Stimulated activated naive B cell treated with anti-CD40 and anti-IgM and Interleukin-4, amounts not matched to agents 10 μg/mL and 1 μg/mL and 100 μg/mL, for 72 hours (primary cell): ENCODE results near the gene LEPR.

Experiments
- ATAC-seq, 2 donors: fragments of 150-1000 bp; cut with Tn5 transposase; replicated peaks; 2 replicates each; pipeline ENCODE4 v1.10.0; 2021; ENCODE audit warnings: moderate library complexity in 1 of 2
- DNase-seq: peaks from one replicate; pipeline ENCODE4 v3.0.0; 2021
- H3K27ac Mint-ChIP-seq: one replicate; pipeline ENCODE4 v1.8.0; 2022; ENCODE audit warnings: mild to moderate bottlenecking, mixed read lengths
- H3K27me3 Mint-ChIP-seq, 2 donors: one replicate each; pipeline ENCODE4 v1.8.0; 2022; ENCODE audit warnings: mixed read lengths in 2 of 2
- H3K36me3 Mint-ChIP-seq, 2 donors: one replicate each; pipeline ENCODE4 v1.8.0; 2022; ENCODE audit warnings: mixed read lengths in 2 of 2, mild to moderate bottlenecking in 1 of 2
- H3K4me1 Mint-ChIP-seq, 2 donors: one replicate each; pipeline ENCODE4 v1.8.0; 2022; ENCODE audit warnings: mixed read lengths in 2 of 2, mild to moderate bottlenecking in 1 of 2
- H3K4me3 Mint-ChIP-seq, 2 donors: one replicate each; pipeline ENCODE4 v1.8.0; 2022; ENCODE audit warnings: mild to moderate bottlenecking in 2 of 2, mixed read lengths in 2 of 2, moderate library complexity in 1 of 2
- H3K9me3 Mint-ChIP-seq, 2 donors: one replicate each; pipeline ENCODE4 v1.8.0; 2022; ENCODE audit warnings: mixed read lengths in 2 of 2, mild to moderate bottlenecking in 1 of 2

The LEPR gene

GRCh38 chr1:65419681-65420589 is 533 bp upstream of the LEPR start:
- H3K4me3 Mint-ChIP-seq, result no peak overlapping the region
- peaks cover 6 to 10% of the 10 kb centered on the region in 2 donors for H3K4me1 Mint-ChIP-seq
- H3K9me3 Mint-ChIP-seq, result no peaks in the 10 kb centered on the region
- DNase-seq (peak; percentile 98), ATAC-seq (peak; percentile 93 to 94)
- H3K27me3 Mint-ChIP-seq, result no peaks in the 10 kb centered on the region
- no peaks in the 10 kb centered on the region for H3K36me3 Mint-ChIP-seq
- H3K27ac Mint-ChIP-seq, result peak overlapping the region; percentile 93

GRCh38 chr1:65421351-65422025 is 1.0 kb downstream of the LEPR start:
- no peak overlapping the region for H3K4me3 Mint-ChIP-seq
- peaks cover 10% of the 10 kb centered on the region in 2 donors for H3K4me1 Mint-ChIP-seq
- no peak for DNase-seq
- no peak overlapping the region for H3K27ac Mint-ChIP-seq
- ATAC-seq, result no peak
- no peaks in the 10 kb centered on the region for H3K27me3 Mint-ChIP-seq
- peaks cover 14 to 15% of the 10 kb centered on the region in 2 donors for H3K36me3 Mint-ChIP-seq
- H3K9me3 Mint-ChIP-seq, result no peaks in the 10 kb centered on the region

GRCh38 chr1:65422241-65423203 is 2.1 kb downstream of the LEPR start:
- H3K27me3 Mint-ChIP-seq, result no peaks in the 10 kb centered on the region
- no peak for ATAC-seq
- no peak overlapping the region for H3K4me3 Mint-ChIP-seq
- no peaks in the 10 kb centered on the region for H3K9me3 Mint-ChIP-seq
- H3K27ac Mint-ChIP-seq, result no peak overlapping the region
- DNase-seq, result no peak
- H3K36me3 Mint-ChIP-seq, result peaks cover 15 to 18% of the 10 kb centered on the region in 2 donors
- peaks cover 10% of the 10 kb centered on the region in 2 donors for H3K4me1 Mint-ChIP-seq

- H3K36me3 Mint-ChIP-seq, result peaks cover 15 to 18% of the 10 kb centered on the region in 2 donors
- no peaks in the 10 kb centered on the region for H3K9me3 Mint-ChIP-seq
- ATAC-seq (no peak), DNase-seq (no peak)
- H3K4me1 Mint-ChIP-seq, result peaks cover 7 to 10% of the 10 kb centered on the region in 2 donors
- no peak overlapping the region for H3K4me3 Mint-ChIP-seq
- no peak overlapping the region for H3K27ac Mint-ChIP-seq
- H3K27me3 Mint-ChIP-seq, result no peaks in the 10 kb centered on the region
Observed at GRCh38 chr1:65423884-65424572, 3.6 kb downstream of the LEPR start.

- Mint-ChIP-seq H3K4me1 (peaks cover 3 to 9% of the 10 kb centered on the region in 2 donors), H3K27me3 (no peaks in the 10 kb centered on the region)
Observed at GRCh38 chr1:65424573-65424889, 4.1 kb downstream of the LEPR start.

GRCh38 chr1:65425006-65425405 is 4.5 kb downstream of the LEPR start:
- Mint-ChIP-seq H3K4me3 (no peak overlapping the region), H3K9me3 (no peaks in the 10 kb centered on the region), H3K4me1 (peaks cover 0 to 4% of the 10 kb centered on the region in 2 donors), H3K27me3 (no peaks in the 10 kb centered on the region), H3K36me3 (peaks cover 15 to 18% of the 10 kb centered on the region in 2 donors), H3K27ac (no peak overlapping the region)
- ATAC-seq (no peak), DNase-seq (no peak)

More at GRCh38 chr1:65424573-65424889, 4.1 kb downstream of the LEPR start:
- peaks cover 15 to 18% of the 10 kb centered on the region in 2 donors for H3K36me3 Mint-ChIP-seq
- H3K9me3 Mint-ChIP-seq, result no peaks in the 10 kb centered on the region
- no peak overlapping the region for H3K4me3 Mint-ChIP-seq
- DNase-seq, result no peak
- no peak for ATAC-seq
- H3K27ac Mint-ChIP-seq, result no peak overlapping the region

GRCh38 chr1:65425697-65426096 is 5.2 kb downstream of the LEPR start:
- DNase-seq (no peak), ATAC-seq (no peak)
- peaks cover 15 to 18% of the 10 kb centered on the region in 2 donors for H3K36me3 Mint-ChIP-seq

GRCh38 chr1:65429078-65429477 is 8.6 kb downstream of the LEPR start:
- ATAC-seq, result no peak
- H3K9me3 Mint-ChIP-seq, result no peaks in the 10 kb centered on the region
- no peaks in the 10 kb centered on the region for H3K27me3 Mint-ChIP-seq
- peaks cover 0 to 4% of the 10 kb centered on the region in 2 donors for H3K4me1 Mint-ChIP-seq
- H3K4me3 Mint-ChIP-seq, result no peak overlapping the region
- no peak overlapping the region for H3K27ac Mint-ChIP-seq
- peaks cover 22 to 23% of the 10 kb centered on the region in 2 donors for H3K36me3 Mint-ChIP-seq
- no peak for DNase-seq

More at GRCh38 chr1:65425697-65426096, 5.2 kb downstream of the LEPR start:
- H3K4me3 Mint-ChIP-seq, result no peak overlapping the region
- H3K9me3 Mint-ChIP-seq, result no peaks in the 10 kb centered on the region
- no peaks in the 10 kb centered on the region for H3K27me3 Mint-ChIP-seq
- H3K4me1 Mint-ChIP-seq, result peaks cover 0 to 4% of the 10 kb centered on the region in 2 donors
- no peak overlapping the region for H3K27ac Mint-ChIP-seq

GRCh38 chr1:65429806-65430205 is 9.3 kb downstream of the LEPR start:
- Mint-ChIP-seq H3K4me1 (peaks cover 0 to 4% of the 10 kb centered on the region in 2 donors), H3K27me3 (no peaks in the 10 kb centered on the region), H3K4me3 (no peak overlapping the region), H3K36me3 (peaks cover 26 to 28% of the 10 kb centered on the region in 2 donors), H3K9me3 (no peaks in the 10 kb centered on the region), H3K27ac (no peak overlapping the region)
- ATAC-seq, result no peak
- DNase-seq, result no peak

- Mint-ChIP-seq H3K36me3 (peaks cover 19 to 20% of the 10 kb centered on the region in 2 donors), H3K27ac (no peak overlapping the region), H3K9me3 (no peaks in the 10 kb centered on the region), H3K4me3 (no peak overlapping the region), H3K4me1 (no peaks in the 10 kb centered on the region), H3K27me3 (no peaks in the 10 kb centered on the region)
- peak in 1 of 2 donors; percentile 42 for ATAC-seq
- DNase-seq, result no peak
Observed at GRCh38 chr1:65431111-65431705, 10.7 kb downstream of the LEPR start.

- DNase-seq, result no peak
- Mint-ChIP-seq H3K27me3 (no peaks in the 10 kb centered on the region), H3K36me3 (peaks cover 16 to 19% of the 10 kb centered on the region in 2 donors), H3K9me3 (no peaks in the 10 kb centered on the region), H3K4me1 (no peaks in the 10 kb centered on the region), H3K4me3 (no peak overlapping the region), H3K27ac (no peak overlapping the region)
- no peak for ATAC-seq
Observed at GRCh38 chr1:65432918-65433317, 12.4 kb downstream of the LEPR start.

- H3K9me3 Mint-ChIP-seq, result no peaks in the 10 kb centered on the region
- H3K27me3 Mint-ChIP-seq, result no peaks in the 10 kb centered on the region
- H3K4me1 Mint-ChIP-seq, result no peaks in the 10 kb centered on the region
- DNase-seq (no peak), ATAC-seq (no peak)
- no peak overlapping the region for H3K4me3 Mint-ChIP-seq
- no peak overlapping the region for H3K27ac Mint-ChIP-seq
- H3K36me3 Mint-ChIP-seq, result peaks cover 16 to 19% of the 10 kb centered on the region in 2 donors
Observed at GRCh38 chr1:65434255-65434654, 13.8 kb downstream of the LEPR start.

GRCh38 chr1:65434760-65435159 is 14.3 kb downstream of the LEPR start:
- Mint-ChIP-seq H3K9me3 (no peaks in the 10 kb centered on the region), H3K27me3 (no peaks in the 10 kb centered on the region), H3K36me3 (peaks cover 16 to 19% of the 10 kb centered on the region in 2 donors), H3K4me3 (no peak overlapping the region), H3K4me1 (no peaks in the 10 kb centered on the region), H3K27ac (no peak overlapping the region)
- ATAC-seq, result no peak
- DNase-seq, result no peak
